IPS-NIHi7 (cell line): ENCODE data around the gene CPED1.
A peak's percentile ranks its signal among the peaks of the same experiment; 100 is the strongest.
"Not testable (repeated sequence)": the region's sequence is repeated elsewhere in the genome, so short reads cannot be mapped to it uniquely, and the experiment has no call there.

Experiments used
- DNase-seq: peaks from one replicate; pipeline ENCODE4 v3.0.0; 2012; ENCODE audit warnings: mixed read lengths; ENCODE audit errors: extremely low spot score

Gene CPED1

GRCh38 chr7:121085922-121086321 is 97.4 kb downstream of the CPED1 start:
- no peak for DNase-seq

DNA sequence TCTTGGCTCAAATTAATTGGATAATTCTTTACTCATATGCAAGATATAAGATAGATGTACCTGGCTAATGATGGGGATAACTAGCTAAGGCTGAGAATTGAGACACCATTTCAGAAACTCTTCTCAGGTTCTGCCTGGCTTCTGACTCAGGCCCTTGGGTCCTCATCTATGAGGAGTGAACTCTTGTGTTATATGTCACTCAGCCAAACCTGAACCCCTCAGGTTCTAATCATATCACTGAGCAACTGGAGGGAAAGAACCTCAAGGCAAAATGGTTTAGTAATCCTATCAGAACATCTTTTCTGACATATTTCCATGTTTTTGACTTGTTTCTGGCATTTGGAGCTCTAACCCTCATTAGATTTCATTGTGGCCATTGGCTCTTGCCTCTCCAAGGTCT is 100.4 kb downstream of the CPED1 start:
- no peak for DNase-seq

- no peak for DNase-seq
Observed at GRCh38 chr7:121094829-121095228, 106.3 kb downstream of the CPED1 start.

DNA sequence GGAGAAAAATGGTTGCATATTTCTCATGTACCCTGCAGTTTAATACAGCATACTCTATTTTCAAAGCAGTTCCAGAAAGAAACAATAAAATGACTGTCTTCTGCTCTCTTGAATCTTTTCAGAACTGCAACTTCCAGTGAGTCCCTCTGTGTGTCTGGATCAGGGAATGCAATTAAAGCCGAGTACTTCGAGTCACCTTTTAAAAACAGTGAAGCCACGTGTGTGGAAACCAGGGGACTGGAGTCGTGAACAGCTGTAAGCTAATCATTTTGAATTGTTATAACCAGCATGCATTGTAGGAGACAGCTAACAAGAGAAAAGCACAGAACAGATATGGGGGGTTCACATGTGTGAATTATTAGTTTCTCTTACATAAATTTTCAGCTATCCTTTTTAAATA is 109.1 kb downstream of the CPED1 start:
- no peak for DNase-seq

DNA sequence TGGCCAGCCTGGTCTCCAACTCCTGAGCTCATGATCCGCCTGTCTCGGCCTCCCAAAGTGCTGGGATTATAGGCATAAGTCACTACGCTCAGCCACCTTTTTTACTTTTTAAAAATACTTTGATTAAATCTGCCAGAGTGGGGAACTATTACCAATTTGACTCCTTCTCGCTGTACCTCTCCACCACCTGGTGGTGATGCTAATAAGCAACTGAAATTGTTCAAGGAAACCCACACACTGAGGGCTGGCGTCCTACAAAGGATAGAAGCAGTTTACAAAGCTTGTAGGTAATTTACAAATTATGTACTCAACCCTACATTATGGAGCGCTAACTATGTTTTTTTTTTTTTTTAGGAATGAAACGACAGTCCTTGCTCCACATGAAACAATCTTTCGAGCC is 111.1 kb downstream of the CPED1 start:
- DNase-seq, result peak; percentile 31

DNA sequence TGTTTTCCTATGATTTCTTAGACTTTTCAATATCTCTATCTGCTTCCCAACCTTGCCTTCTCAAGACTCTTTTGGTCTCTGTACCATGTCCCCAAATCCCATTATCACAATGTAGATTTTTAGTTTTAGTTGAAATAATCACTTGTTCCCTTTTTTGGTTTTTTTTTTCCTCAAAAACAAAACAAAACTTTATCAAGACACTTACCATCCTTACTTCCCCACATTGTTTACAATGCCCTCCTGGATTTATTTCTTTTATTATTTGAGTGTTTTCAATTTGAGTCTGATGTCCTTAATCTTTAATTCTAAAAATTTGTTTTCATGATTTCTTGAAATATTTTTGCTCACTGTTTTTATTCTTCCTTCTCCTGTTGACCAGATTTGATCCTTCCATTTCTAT is 112.6 kb downstream of the CPED1 start:
- DNase-seq, result no peak

DNA sequence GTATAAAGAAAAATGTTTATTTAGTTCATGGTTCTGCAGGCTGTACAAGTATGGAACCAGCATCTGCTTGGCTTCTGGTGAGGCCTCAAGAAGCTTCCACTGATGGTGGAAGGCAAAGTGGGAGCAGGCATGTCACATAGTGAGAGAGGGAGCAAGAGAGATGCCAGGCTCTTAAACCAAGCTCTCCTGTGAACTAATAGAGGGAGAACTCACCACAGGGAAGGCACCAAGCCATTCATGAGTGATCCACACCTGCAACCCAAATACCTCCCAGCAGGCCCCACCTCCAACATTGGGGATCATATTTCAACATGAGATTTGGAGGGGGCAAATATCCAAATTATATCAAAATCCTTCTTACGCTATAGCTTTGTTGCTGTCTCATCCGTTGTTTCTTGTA is 113.1 kb downstream of the CPED1 start:
- no peak for DNase-seq

- peak; percentile 16 for DNase-seq
Observed at GRCh38 chr7:121102619-121103018, 114.1 kb downstream of the CPED1 start.

- DNase-seq, result no peak
Observed at GRCh38 chr7:121103086-121103485, 114.6 kb downstream of the CPED1 start.

- no peak for DNase-seq
Observed at GRCh38 chr7:121103579-121103978, 115.1 kb downstream of the CPED1 start.

DNA sequence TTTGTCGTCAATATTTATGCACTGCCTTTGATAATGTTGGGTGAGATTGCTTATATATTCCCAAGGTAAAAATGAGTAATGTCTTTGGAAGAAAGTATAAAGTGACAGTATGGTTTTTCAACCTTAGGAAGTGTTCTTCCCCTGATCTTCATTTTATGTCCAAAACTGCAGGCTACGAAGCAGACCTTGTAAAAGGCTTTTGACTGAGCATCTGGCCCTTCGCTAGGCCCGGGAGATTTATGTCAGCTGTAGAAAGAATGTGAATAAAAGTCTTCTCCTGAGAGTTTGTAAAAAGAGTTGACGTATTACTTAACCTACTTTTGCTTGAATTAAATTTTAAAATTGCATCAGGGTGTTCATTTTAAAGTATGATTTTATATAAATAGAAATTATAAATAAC is 116.8 kb downstream of the CPED1 start:
- no peak for DNase-seq

- peak; percentile 26 for DNase-seq
Observed at GRCh38 chr7:121107923-121108498, 119.5 kb downstream of the CPED1 start.

- no peak for DNase-seq
Observed at GRCh38 chr7:121109145-121109544, 120.6 kb downstream of the CPED1 start.

DNA sequence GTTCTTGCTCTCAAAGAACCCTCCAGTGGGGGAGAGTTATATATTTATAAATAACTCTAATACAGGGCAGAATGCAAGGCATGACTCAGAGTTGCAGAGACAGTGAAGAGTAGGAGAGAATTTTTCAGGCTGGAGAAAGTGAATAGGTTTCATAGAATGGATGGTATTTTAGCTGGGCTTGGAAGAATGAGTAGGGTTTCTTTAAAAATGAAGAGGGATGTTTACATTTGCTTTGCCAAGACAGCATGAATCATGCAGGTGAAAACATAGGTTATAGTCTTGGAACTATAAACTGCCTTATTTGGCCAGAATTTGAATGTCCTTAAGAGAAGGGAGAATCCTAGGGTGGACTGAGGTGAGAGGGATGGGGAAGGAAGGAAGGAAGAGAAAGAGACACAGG is 124.8 kb downstream of the CPED1 start:
- no peak for DNase-seq

- no peak for DNase-seq
Observed at GRCh38 chr7:121116396-121116795, 127.9 kb downstream of the CPED1 start.

- no peak for DNase-seq
Observed at GRCh38 chr7:121119047-121119446, 130.5 kb downstream of the CPED1 start.

- DNase-seq, result no peak
Observed at GRCh38 chr7:121123032-121123431, 134.5 kb downstream of the CPED1 start.

DNA sequence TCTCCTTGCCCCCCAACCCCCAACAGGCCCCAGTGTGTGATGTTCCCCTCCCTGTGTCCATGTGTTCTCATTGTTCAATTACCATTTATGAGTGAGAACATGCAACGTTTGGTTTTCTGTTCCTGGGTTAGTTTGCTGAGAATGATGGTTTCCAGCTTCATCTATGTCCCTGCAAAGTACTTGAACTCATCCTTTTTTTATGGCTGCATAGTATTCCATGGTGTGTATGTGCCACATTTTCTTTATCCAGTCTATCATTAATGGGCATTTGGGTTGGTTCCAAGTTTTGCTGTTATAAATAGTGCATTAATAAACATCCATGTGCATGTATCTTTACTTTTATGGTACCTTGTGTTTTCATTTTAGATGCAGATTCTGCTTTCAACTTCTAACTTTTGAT is 136.9 kb downstream of the CPED1 start:
- DNase-seq, result not testable (repeated sequence)

DNA sequence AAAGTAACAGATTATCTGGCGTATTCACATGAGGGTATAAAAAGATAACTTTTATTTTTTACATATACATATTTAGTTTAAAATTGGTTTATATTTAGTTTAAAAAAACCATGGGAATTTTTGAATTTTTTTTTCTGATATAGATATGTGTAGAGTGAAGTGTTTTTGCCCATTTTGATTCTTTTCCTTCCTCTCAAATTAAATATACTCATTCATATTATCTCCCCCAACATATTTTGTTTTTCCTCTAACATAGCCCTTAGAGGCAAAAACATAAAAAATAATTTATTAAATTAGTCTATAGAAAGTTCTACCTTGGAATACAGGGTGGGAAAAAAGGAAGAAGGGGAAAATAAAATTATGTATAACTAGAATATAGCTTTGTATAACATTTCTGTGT is 137.7 kb downstream of the CPED1 start:
- DNase-seq, result no peak

- no peak for DNase-seq
Observed at GRCh38 chr7:121126801-121127534, 138.5 kb downstream of the CPED1 start.

DNA sequence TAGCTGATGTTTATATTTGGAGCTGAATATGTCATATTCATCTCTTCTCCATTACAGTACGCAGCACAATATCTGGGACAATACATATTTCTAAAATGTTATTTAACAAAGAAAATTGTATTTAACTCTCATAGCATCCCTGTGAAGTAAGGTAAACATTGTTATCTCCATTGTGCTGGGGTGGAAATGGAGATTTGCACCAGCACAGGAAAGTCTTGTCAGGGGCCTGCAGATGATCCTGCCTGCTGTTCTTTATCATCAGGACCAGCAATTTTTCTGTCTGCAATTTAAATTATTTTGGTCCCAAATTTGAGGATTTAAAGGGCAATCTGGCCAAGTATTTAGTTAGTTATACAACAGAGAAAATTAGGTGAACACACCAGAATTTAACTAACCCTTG is 144.4 kb downstream of the CPED1 start:
- DNase-seq, result no peak

DNA sequence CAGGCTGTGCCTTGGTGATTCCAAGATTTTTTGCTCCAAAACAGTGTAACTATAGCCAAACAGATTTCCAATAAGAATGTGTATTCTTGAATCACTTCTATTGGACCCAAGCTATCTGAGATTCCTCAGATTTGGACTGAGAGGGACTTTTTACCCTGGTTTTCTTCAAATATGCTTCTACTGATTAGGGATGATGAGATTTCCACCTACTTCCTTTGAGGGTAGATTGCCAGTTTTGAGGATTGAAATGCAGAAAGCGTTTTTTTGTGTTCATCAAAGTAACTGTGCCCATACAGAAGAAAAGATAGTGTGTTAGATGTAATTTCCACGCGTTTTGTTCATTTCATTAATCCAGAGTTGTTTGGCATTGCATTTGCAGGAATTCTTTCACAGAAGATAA is 144.9 kb downstream of the CPED1 start:
- no peak for DNase-seq

- DNase-seq, result no peak
Observed at GRCh38 chr7:121137580-121137979, 149.1 kb downstream of the CPED1 start.
